Gastrocnemius medialis (tissue), 4 donors: ENCODE results near the gene SMARCD2.

Experiments
- POLR2A ChIP-seq, 2 donors: fragments of 450-650 bp; IDR thresholded peaks; one replicate each; pipeline ENCODE4 v1.6.1; 2017; ENCODE audit warnings: antibody characterized with exemption in 2 of 2, mild to moderate bottlenecking in 2 of 2, moderate library complexity in 2 of 2
- TF ChIP-seq, protein P1 (sequence below), 5 experiments: fragments of 450-650 bp in 3 of 5; fragments of 200-600 bp in 2 of 5; sonication (generic) in 2 of 5; IDR thresholded peaks in 4 of 5; conservative IDR thresholded peaks in 1 of 5; 1 replicate in 4 of 5; 2 replicates in 1 of 5; pipeline ENCODE4 v1.5.1; 2016 to 2019; ENCODE audit warnings: antibody characterized with exemption in 5 of 5, mild to moderate bottlenecking in 3 of 5, moderate library complexity in 3 of 5

GRCh38 chr17:63845509-63845908 is 3.0 kb upstream of the SMARCD2 start:
- TF ChIP-seq, protein P1, sequence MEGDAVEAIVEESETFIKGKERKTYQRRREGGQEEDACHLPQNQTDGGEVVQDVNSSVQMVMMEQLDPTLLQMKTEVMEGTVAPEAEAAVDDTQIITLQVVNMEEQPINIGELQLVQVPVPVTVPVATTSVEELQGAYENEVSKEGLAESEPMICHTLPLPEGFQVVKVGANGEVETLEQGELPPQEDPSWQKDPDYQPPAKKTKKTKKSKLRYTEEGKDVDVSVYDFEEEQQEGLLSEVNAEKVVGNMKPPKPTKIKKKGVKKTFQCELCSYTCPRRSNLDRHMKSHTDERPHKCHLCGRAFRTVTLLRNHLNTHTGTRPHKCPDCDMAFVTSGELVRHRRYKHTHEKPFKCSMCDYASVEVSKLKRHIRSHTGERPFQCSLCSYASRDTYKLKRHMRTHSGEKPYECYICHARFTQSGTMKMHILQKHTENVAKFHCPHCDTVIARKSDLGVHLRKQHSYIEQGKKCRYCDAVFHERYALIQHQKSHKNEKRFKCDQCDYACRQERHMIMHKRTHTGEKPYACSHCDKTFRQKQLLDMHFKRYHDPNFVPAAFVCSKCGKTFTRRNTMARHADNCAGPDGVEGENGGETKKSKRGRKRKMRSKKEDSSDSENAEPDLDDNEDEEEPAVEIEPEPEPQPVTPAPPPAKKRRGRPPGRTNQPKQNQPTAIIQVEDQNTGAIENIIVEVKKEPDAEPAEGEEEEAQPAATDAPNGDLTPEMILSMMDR (IDR thresholded peaks at IDR 0.05 in 4 of 5, conservative IDR thresholded peaks at IDR 0.05 in 1 of 5): no peak
- TF ChIP-seq POLR2A (IDR thresholded peaks at IDR 0.05): no peak
